ENCODE data around the gene LNPEP. TPM values are rescaled to one million over a fixed set of nuclear protein-coding genes. Genes with fewer than 3 reads are reported as not detected.

The LNPEP gene
- total RNA-seq, 2 experiments from 2014 or later, result 44.7 to 45.8 TPM

GRCh38 chr5:96986450-96986849 is 50.6 kb downstream of the LNPEP start:
- POLR2A ChIA-PET, result interaction anchor here (1.3 kb wide), 1 partner anchor 25 kb away, joined by 5 read pairs; no protein-coding TSS in a partner anchor
- CTCF ChIA-PET, result interaction anchor here (0.6 to 1.6 kb wide), 3 partner anchors 11 to 118 kb away, joined by 3 to 7 read pairs (median 4); no protein-coding TSS in a partner anchor
- Mint-ChIP-seq H3K27me3 (no peaks in the 10 kb centered on the region), H3K27ac (no peak overlapping the region), H3K36me3 (peaks cover 32% of the 10 kb centered on the region), H3K4me3 (no peak overlapping the region), H3K9me3 (no peaks in the 10 kb centered on the region), H3K4me1 (ENCODE audit: low read depth) (peaks cover 31% of the 10 kb centered on the region)
- intact Hi-C loops (cut with micrococcal nuclease), result no loop called here
- no peak for DNase-seq

- ChIA-PET POLR2A (no interaction called here), CTCF (interaction anchor here (1.1 to 1.7 kb wide), 2 partner anchors 121 to 172 kb away, joined by 3 to 6 read pairs; no protein-coding TSS in a partner anchor)
- Mint-ChIP-seq H3K27me3 (no peaks in the 10 kb centered on the region), H3K4me3 (no peak overlapping the region), H3K9me3 (no peaks in the 10 kb centered on the region), H3K36me3 (peaks cover 41% of the 10 kb centered on the region), H3K4me1 (ENCODE audit: low read depth) (peaks cover 33% of the 10 kb centered on the region), H3K27ac (no peak overlapping the region)
- DNase-seq, result no peak
- intact Hi-C loops (cut with micrococcal nuclease), result loop anchor here (2.0 kb wide), 1 partner anchor 15 kb away; no protein-coding TSS in a partner anchor
Measured at GRCh38 chr5:96990102-96990501, 54.2 kb downstream of the LNPEP start.

GRCh38 chr5:96991708-96992107 is 55.8 kb downstream of the LNPEP start:
- Mint-ChIP-seq H3K9me3 (no peaks in the 10 kb centered on the region), H3K36me3 (peaks cover 34% of the 10 kb centered on the region), H3K4me3 (no peak overlapping the region), H3K4me1 (ENCODE audit: low read depth) (peaks cover 21% of the 10 kb centered on the region), H3K27me3 (no peaks in the 10 kb centered on the region), H3K27ac (peak overlapping the region; percentile 8)
- ChIA-PET POLR2A (no interaction called here), CTCF (no interaction called here)
- intact Hi-C loops (cut with micrococcal nuclease), result loop anchor here (2.0 kb wide), 1 partner anchor 13 kb away; no protein-coding TSS in a partner anchor
- DNase-seq, result no peak

- intact Hi-C loops (cut with micrococcal nuclease), result no loop called here
- H3K4me1 Mint-ChIP-seq (ENCODE audit: low read depth), result peaks cover 21% of the 10 kb centered on the region
- H3K9me3 Mint-ChIP-seq, result no peaks in the 10 kb centered on the region
- ChIA-PET POLR2A (interaction anchor here (0.7 kb wide), 1 partner anchor 95 kb away, joined by 4 read pairs; no protein-coding TSS in a partner anchor), CTCF (interaction anchor here (0.9 to 1.8 kb wide), 6 partner anchors 46 to 241 kb away, joined by 3 to 7 read pairs (median 4); partner anchors contain the start of gene LIX1)
- H3K27ac Mint-ChIP-seq, result no peak overlapping the region
- no peak overlapping the region for H3K4me3 Mint-ChIP-seq
- H3K36me3 Mint-ChIP-seq, result peaks cover 34% of the 10 kb centered on the region
- DNase-seq, result no peak
- H3K27me3 Mint-ChIP-seq, result no peaks in the 10 kb centered on the region
Measured at GRCh38 chr5:96993760-96994159, 57.9 kb downstream of the LNPEP start.

GRCh38 chr5:96994493-96994892 is 58.6 kb downstream of the LNPEP start:
- no peak overlapping the region for H3K4me3 Mint-ChIP-seq
- no peaks in the 10 kb centered on the region for H3K27me3 Mint-ChIP-seq
- H3K4me1 Mint-ChIP-seq (ENCODE audit: low read depth), result peaks cover 23% of the 10 kb centered on the region
- no peak for DNase-seq
- intact Hi-C loops (cut with micrococcal nuclease), result no loop called here
- H3K9me3 Mint-ChIP-seq, result no peaks in the 10 kb centered on the region
- CTCF ChIA-PET, result interaction anchor here (0.9 to 1.8 kb wide), 5 partner anchors 14 to 242 kb away, joined by 3 to 7 read pairs (median 4); no protein-coding TSS in a partner anchor
- H3K36me3 Mint-ChIP-seq, result peaks cover 36% of the 10 kb centered on the region
- POLR2A ChIA-PET, result no interaction called here
- H3K27ac Mint-ChIP-seq, result no peak overlapping the region

- intact Hi-C loops (cut with micrococcal nuclease), result no loop called here
- POLR2A ChIA-PET, result no interaction called here
- Mint-ChIP-seq H3K9me3 (no peaks in the 10 kb centered on the region), H3K36me3 (peaks cover 30% of the 10 kb centered on the region), H3K27me3 (no peaks in the 10 kb centered on the region), H3K4me3 (no peak overlapping the region), H3K4me1 (ENCODE audit: low read depth) (peaks cover 17% of the 10 kb centered on the region), H3K27ac (no peak overlapping the region)
- no peak for DNase-seq
- CTCF ChIA-PET, result interaction anchor here (0.6 to 1.8 kb wide), 4 partner anchors 13 to 166 kb away, joined by 3 to 7 read pairs (median 3); no protein-coding TSS in a partner anchor
Measured at GRCh38 chr5:96995419-96995818, 59.5 kb downstream of the LNPEP start.

- no peak for DNase-seq
- Mint-ChIP-seq H3K36me3 (peaks cover 21% of the 10 kb centered on the region), H3K9me3 (no peaks in the 10 kb centered on the region), H3K4me1 (ENCODE audit: low read depth) (peaks cover 13% of the 10 kb centered on the region), H3K27ac (no peak overlapping the region), H3K27me3 (no peaks in the 10 kb centered on the region), H3K4me3 (no peak overlapping the region)
- intact Hi-C loops (cut with micrococcal nuclease), result loop anchor here (1.0 kb wide), 1 partner anchor 165 kb away; no protein-coding TSS in a partner anchor
- ChIA-PET POLR2A (no interaction called here), CTCF (interaction anchor here (0.6 to 3.6 kb wide), 32 partner anchors 8 to 294 kb away, joined by 3 to 33 read pairs (median 4); partner anchors contain the start of genes ERAP2, LIX1 and LNPEP)
Measured at GRCh38 chr5:96997265-96997859, 61.5 kb downstream of the LNPEP start.

GRCh38 chr5:96999856-97000255 is 64.0 kb downstream of the LNPEP start:
- H3K9me3 Mint-ChIP-seq, result no peaks in the 10 kb centered on the region
- no peak overlapping the region for H3K4me3 Mint-ChIP-seq
- DNase-seq, result no peak
- peaks cover 15% of the 10 kb centered on the region for H3K36me3 Mint-ChIP-seq
- intact Hi-C loops (cut with micrococcal nuclease), result no loop called here
- ChIA-PET CTCF (interaction anchor here (3.6 kb wide), 1 partner anchor 162 kb away, joined by 33 read pairs; no protein-coding TSS in a partner anchor), POLR2A (no interaction called here)
- H3K27me3 Mint-ChIP-seq, result no peaks in the 10 kb centered on the region
- peaks cover 13% of the 10 kb centered on the region for H3K4me1 Mint-ChIP-seq (ENCODE audit: low read depth)
- H3K27ac Mint-ChIP-seq, result no peak overlapping the region

GRCh38 chr5:97000391-97000790 is 64.5 kb downstream of the LNPEP start:
- Mint-ChIP-seq H3K27me3 (no peaks in the 10 kb centered on the region), H3K4me1 (ENCODE audit: low read depth) (peaks cover 15% of the 10 kb centered on the region), H3K9me3 (no peaks in the 10 kb centered on the region), H3K36me3 (peaks cover 17% of the 10 kb centered on the region), H3K4me3 (no peak overlapping the region), H3K27ac (no peak overlapping the region)
- ChIA-PET POLR2A (no interaction called here), CTCF (no interaction called here)
- intact Hi-C loops (cut with micrococcal nuclease), result no loop called here
- DNase-seq, result no peak

GRCh38 chr5:97002983-97003382 is 67.1 kb downstream of the LNPEP start:
- Mint-ChIP-seq H3K4me3 (no peak overlapping the region), H3K27me3 (no peaks in the 10 kb centered on the region), H3K36me3 (peaks cover 25% of the 10 kb centered on the region), H3K4me1 (ENCODE audit: low read depth) (peaks cover 15% of the 10 kb centered on the region), H3K9me3 (no peaks in the 10 kb centered on the region), H3K27ac (no peak overlapping the region)
- CTCF ChIA-PET, result interaction anchor here (2.0 kb wide), 1 partner anchor 158 kb away, joined by 6 read pairs; no protein-coding TSS in a partner anchor
- intact Hi-C loops (cut with micrococcal nuclease), result no loop called here
- POLR2A ChIA-PET, result no interaction called here
- DNase-seq, result no peak

GRCh38 chr5:97004423-97005060 is 68.7 kb downstream of the LNPEP start:
- intact Hi-C loops (cut with micrococcal nuclease), result loop anchor here (2.0 kb wide), 3 partner anchors 14 to 136 kb away; no protein-coding TSS in a partner anchor
- POLR2A ChIA-PET, result no interaction called here

GRCh38 chr5:97006454-97007060 is 70.7 kb downstream of the LNPEP start:
- CTCF ChIA-PET, result no interaction called here

More at GRCh38 chr5:97004423-97005060, 68.7 kb downstream of the LNPEP start:
- peak overlapping the region; percentile 13 for H3K27ac Mint-ChIP-seq
- H3K9me3 Mint-ChIP-seq, result no peaks in the 10 kb centered on the region
- H3K4me1 Mint-ChIP-seq (ENCODE audit: low read depth), result peaks cover 20% of the 10 kb centered on the region
- CTCF ChIA-PET, result interaction anchor here (0.6 kb wide), 1 partner anchor 160 kb away, joined by 3 read pairs; no protein-coding TSS in a partner anchor
- H3K27me3 Mint-ChIP-seq, result no peaks in the 10 kb centered on the region
- H3K36me3 Mint-ChIP-seq, result peaks cover 20% of the 10 kb centered on the region
- H3K4me3 Mint-ChIP-seq, result no peak overlapping the region
- peak; percentile 32 for DNase-seq

More at GRCh38 chr5:97006454-97007060, 70.7 kb downstream of the LNPEP start:
- H3K36me3 Mint-ChIP-seq, result peaks cover 20% of the 10 kb centered on the region
- intact Hi-C loops (cut with micrococcal nuclease), result no loop called here
- peak overlapping the region; percentile 9 for H3K27ac Mint-ChIP-seq
- H3K27me3 Mint-ChIP-seq, result no peaks in the 10 kb centered on the region
- no peaks in the 10 kb centered on the region for H3K9me3 Mint-ChIP-seq
- H3K4me1 Mint-ChIP-seq (ENCODE audit: low read depth), result peaks cover 21% of the 10 kb centered on the region
- no peak for DNase-seq
- H3K4me3 Mint-ChIP-seq, result no peak overlapping the region
- POLR2A ChIA-PET, result no interaction called here

Measured in activated CD4-positive, alpha-beta memory T cell treated with anti-CD3 and anti-CD28 coated beads for 36 hours (primary cell).